Endothelial cell (in vitro differentiated cells): ENCODE measurements around the gene COL8A2. TPM values are rescaled to one million over a fixed set of nuclear protein-coding genes. Genes with fewer than 3 reads are reported as not detected.

Source experiments
- DNase-seq: peaks from one replicate; pipeline ENCODE4 v3.0.0; 2021; ENCODE audit warnings: low spot score
- H3K27ac Mint-ChIP-seq: one replicate; pipeline ENCODE4 v1.8.0; 2021; ENCODE audit warnings: mixed read lengths, inconsistent platforms; ENCODE audit not compliant: unreplicated experiment
- H3K27me3 Mint-ChIP-seq: one replicate; pipeline ENCODE4 v1.8.0; 2021; ENCODE audit warnings: mild to moderate bottlenecking, moderate library complexity, mixed read lengths, inconsistent platforms; ENCODE audit not compliant: unreplicated experiment
- H3K36me3 Mint-ChIP-seq: one replicate; pipeline ENCODE4 v1.8.0; 2021; ENCODE audit warnings: mild to moderate bottlenecking, low read depth, mixed read lengths, inconsistent platforms; ENCODE audit not compliant: unreplicated experiment
- H3K4me1 Mint-ChIP-seq: one replicate; pipeline ENCODE4 v1.8.0; 2021; ENCODE audit warnings: mild to moderate bottlenecking, mixed read lengths, inconsistent platforms; ENCODE audit not compliant: unreplicated experiment
- H3K4me3 Mint-ChIP-seq: one replicate; pipeline ENCODE4 v1.8.0; 2021; ENCODE audit warnings: mild to moderate bottlenecking, mixed read lengths, inconsistent platforms; ENCODE audit not compliant: unreplicated experiment
- H3K9me3 Mint-ChIP-seq: one replicate; pipeline ENCODE4 v1.8.0; 2021; ENCODE audit warnings: mixed read lengths, inconsistent platforms; ENCODE audit not compliant: unreplicated experiment
- CTCF ChIP-seq: fragments of 200-600 bp; sonication (generic); IDR thresholded peaks from one replicate; pipeline ENCODE4 v1.5.0; 2021; ENCODE audit warnings: antibody characterized with exemption; ENCODE audit not compliant: unreplicated experiment
- total RNA-seq: library from RNA; stranded (reverse); fragmentation: NEBNext Ultra II Directional; extraction: Animal tissue kit (Norgen Biotek cat#: 25700); gene quantifications from one replicate; pipeline ENCODE4 v1.2.1, GENCODE V29; 2021; ENCODE audit not compliant: unreplicated experiment

Gene COL8A2
- total RNA-seq, 1 donor from 2014 or later, result 0.13 TPM

DNA sequence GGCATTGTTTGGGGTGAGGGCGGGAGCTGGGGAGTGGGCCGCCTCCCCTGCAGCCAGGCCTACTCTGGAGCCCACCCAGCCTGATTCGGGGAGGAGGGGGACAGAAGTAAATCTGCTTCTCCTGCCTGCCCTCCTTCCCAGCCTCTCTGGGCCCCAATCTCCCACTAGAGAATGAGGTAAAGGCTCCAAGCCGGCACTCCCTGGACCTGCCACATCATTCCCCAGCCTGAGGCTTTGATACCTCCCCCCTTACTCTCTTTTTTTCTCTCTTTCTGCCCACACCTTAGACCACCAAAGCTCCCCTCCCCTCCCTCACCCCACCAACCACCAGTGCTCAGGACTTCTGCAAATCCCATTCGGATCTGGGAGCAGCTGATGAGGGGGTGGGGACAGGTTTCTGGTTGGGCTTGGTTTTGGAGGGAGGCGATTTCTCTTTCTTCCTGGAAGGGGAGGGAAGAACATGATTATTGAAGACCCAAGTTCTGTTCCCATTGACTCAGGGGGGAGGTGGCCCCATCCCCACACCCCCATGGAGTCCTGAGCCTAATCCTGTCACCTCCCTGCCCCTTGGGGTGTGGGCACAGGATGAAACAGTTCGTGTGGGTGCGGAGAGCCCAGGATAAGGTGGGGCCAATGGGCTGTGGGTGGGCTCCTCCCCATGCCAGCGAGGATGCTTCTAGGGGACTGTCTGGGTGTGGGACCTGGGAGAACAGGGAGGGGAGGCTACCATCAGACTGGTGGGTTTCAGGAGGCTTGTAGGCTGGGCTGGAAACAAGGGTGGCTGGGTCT lies 32.3 kb upstream of the COL8A2 start:
- Mint-ChIP-seq H3K27ac (peak overlapping the region; percentile 85), H3K9me3 (no peaks in the 10 kb centered on the region), H3K27me3 (peaks cover 22% of the 10 kb centered on the region), H3K4me1 (peaks cover 58% of the 10 kb centered on the region), H3K36me3 (peaks cover 27% of the 10 kb centered on the region), H3K4me3 (peak overlapping the region; percentile 92)
- no peak for DNase-seq
- no peak for TF ChIP-seq CTCF

DNA sequence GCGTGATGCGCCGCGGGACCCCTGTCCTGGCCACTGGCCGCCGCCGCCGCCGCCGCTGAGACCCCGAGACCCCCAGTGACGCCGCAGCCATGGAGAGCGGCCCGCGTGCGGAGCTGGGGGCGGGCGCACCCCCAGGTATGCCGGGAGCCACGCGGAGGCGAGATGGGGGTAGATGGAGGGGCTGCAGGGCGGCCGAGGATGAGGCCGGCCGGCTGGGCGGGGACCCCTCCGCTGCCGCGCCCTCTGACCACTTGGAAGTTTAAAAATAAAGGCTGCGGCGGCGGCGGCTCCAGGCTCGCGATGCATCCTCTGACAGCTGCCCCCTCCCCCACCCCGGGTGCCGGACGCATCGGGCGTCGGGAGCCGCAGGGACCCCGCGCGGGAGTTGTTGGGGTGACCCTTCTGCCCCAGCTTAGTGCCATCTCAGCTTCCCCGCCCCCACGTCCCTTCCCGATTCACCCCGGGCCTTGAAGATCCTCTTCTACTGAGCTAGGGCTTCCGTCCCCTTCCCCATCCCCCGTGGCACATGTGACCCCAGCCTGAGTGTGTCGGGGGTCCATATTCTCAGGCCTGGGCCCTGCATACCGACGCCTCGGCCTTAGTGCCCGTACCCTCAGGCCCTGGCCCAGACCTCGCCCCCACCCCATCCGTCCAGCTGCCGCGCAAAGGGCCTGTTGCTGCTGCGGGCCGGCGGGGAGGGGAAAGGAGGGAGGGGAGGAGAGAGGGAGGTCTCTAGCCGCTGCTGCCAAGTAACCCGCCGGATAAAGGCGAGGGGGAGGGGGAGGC lies 31.5 kb upstream of the COL8A2 start:
- no peak overlapping the region for H3K27ac Mint-ChIP-seq
- peaks cover 19% of the 10 kb centered on the region for H3K36me3 Mint-ChIP-seq
- peaks cover 17% of the 10 kb centered on the region for H3K27me3 Mint-ChIP-seq
- H3K4me3 Mint-ChIP-seq, result peak overlapping the region; percentile 92
- peaks cover 50% of the 10 kb centered on the region for H3K4me1 Mint-ChIP-seq
- H3K9me3 Mint-ChIP-seq, result no peaks in the 10 kb centered on the region
- DNase-seq, result peak; percentile 82
- no peak for TF ChIP-seq CTCF

- Mint-ChIP-seq H3K27me3 (peaks cover 17% of the 10 kb centered on the region), H3K36me3 (peaks cover 19% of the 10 kb centered on the region), H3K9me3 (no peaks in the 10 kb centered on the region), H3K4me3 (peak within 1 kb of the TSS; percentile 92), H3K27ac (peak within 1 kb of the TSS; percentile 85), H3K4me1 (peaks cover 44% of the 10 kb centered on the region)
- DNase-seq, result peak; percentile 73
- TF ChIP-seq CTCF, result no peak
Observed at GRCh38 chr1:36155408-36156328, 30.6 kb upstream of the COL8A2 start, which contains the start of gene MAP7D1. Gene MAP7D1, plus strand, starts transcription at chr1:36156160. Its CDS starts 258 bp downstream, at chr1:36156418.

DNA sequence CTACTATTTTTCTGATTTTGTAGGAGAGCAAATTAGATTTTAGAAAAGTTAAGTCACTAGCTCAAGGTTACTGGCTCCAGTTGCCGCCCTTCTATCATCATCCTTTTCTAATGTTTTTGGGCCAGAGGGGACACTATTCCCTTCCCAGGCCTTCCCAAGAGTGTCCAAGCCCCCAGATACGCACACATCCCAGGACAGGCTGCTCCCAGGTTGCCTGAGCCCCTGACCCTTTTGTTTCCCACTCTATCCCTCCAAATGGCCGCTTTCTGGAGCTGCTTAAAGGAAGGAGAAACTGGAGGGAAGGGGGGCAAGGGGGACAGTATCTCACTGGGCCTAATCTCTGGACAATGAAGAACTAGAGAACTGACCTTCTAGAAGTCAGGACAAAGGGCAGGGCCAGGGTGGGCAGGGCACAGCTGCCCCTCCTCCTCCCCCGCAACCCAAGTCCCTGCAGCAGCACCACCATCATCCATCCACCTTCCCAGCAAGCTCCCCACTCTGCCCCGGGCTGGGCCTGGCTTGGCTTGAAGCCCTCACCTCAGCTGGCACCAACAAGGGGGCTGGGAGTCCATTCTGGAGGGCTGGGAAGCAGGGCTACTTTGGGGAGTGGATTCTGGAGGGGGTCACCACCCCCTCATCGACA lies 29.9 kb upstream of the COL8A2 start:
- no peak for DNase-seq
- H3K36me3 Mint-ChIP-seq, result peaks cover 21% of the 10 kb centered on the region
- H3K9me3 Mint-ChIP-seq, result no peaks in the 10 kb centered on the region
- H3K4me3 Mint-ChIP-seq, result peak overlapping the region; percentile 76
- peaks cover 43% of the 10 kb centered on the region for H3K4me1 Mint-ChIP-seq
- TF ChIP-seq CTCF, result no peak
- peak overlapping the region; percentile 81 for H3K27ac Mint-ChIP-seq
- H3K27me3 Mint-ChIP-seq, result peaks cover 18% of the 10 kb centered on the region
